SKM-1 treated with dmso at 0.1 percent for 144 hours (cell line): Measurements from ENCODE around the gene KIR2DL3.
A peak's percentile ranks its signal among the peaks of the same experiment; 100 is the strongest.
"Not testable (repeated sequence)": the region's sequence is repeated elsewhere in the genome, so short reads cannot be mapped to it uniquely, and the experiment has no call there.

Experiments used
- DNase-seq: peaks from one replicate; lab custom pipeline; 2025; ENCODE audit not compliant: unreplicated experiment; lab: John Stamatoyannopoulos, UW

KIR2DL3 gene

GRCh38 chr19:54786091-54786723 lies 47.9 kb downstream of the KIR2DL3 start:
- DNase-seq: not testable (repeated sequence)

- not testable (repeated sequence) for DNase-seq
Observed at GRCh38 chr19:54788154-54788553, 49.8 kb downstream of the KIR2DL3 start.

- no peak for DNase-seq
Observed at GRCh38 chr19:54790711-54791110, 52.4 kb downstream of the KIR2DL3 start.

- DNase-seq: no peak
Observed at GRCh38 chr19:54791476-54791875, 53.2 kb downstream of the KIR2DL3 start.

- no peak for DNase-seq
Observed at GRCh38 chr19:54792814-54793213, 54.5 kb downstream of the KIR2DL3 start.

GRCh38 chr19:54795758-54796157 lies 57.4 kb downstream of the KIR2DL3 start:
- DNase-seq: peak; percentile 3
